ENCODE measurements around the gene HGFAC. TPM values are rescaled to one million over a fixed set of nuclear protein-coding genes. Genes with fewer than 3 reads are reported as not detected.
A peak's percentile ranks its signal among the peaks of the same experiment; 100 is the strongest.

The HGFAC gene
- polyA plus RNA-seq, 1 of the 3 experiments (the other 2 are of a cell fraction), result 0.43 TPM

DNA sequence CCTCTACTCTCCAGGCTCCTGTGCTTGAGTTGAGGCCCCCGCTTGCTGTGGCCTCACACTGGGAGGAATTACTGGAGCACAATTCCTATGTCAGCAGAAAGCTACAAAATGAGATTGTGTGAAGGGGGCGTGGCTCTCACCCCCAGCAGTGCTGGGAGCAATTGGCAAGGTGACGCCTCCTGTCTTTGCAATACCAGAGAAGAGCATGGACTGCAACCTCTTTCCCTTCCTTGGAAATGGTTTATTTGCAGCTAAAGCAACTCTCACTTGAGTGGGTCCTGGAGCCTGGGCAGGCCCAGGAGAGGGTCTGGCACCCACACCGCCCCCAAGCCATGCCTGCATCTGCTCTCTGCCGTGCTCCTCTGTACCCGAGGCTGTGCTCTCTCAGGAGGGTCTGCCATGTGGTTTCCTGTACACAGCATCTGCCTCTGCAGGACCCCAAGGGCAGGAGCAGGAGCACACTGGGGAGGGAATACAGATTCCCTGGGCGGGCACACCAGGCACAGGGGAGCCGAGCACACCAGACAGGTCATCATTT is 32.9 kb upstream of the HGFAC start:
- Histone ChIP-seq H3K9me2 (no peaks in the 10 kb centered on the region), H2AFZ (ENCODE audit: low read depth) (no peak overlapping the region), H3K4me2 (no peak overlapping the region), H3K27me3 (ENCODE audit: insufficient read depth) (no peaks in the 10 kb centered on the region), H3K4me1 (ENCODE audit: control insufficient read depth in 1 of 2, insufficient read depth in 2 of 2, low read depth in 1 of 2, low read length in 1 of 2) (peaks cover 0 to 12% of the 10 kb centered on the region in 2 experiments; a peak in 2 of 4 replicates), H4K20me1 (ENCODE audit: insufficient read depth) (0 out of 2 replicates have a peak, but pooled peaks cover 4% of the 10 kb centered on the region), H3F3A (replicated peaks; ENCODE audit: insufficient read depth) (no peaks in the 10 kb centered on the region), H3K36me3 (replicated peaks in 1 of 2; ENCODE audit: control insufficient read depth in 1 of 2, insufficient read depth in 2 of 2, low read length in 1 of 2) (peaks cover 0 to 5% of the 10 kb centered on the region in 2 experiments), H3K9ac (no peak overlapping the region), H3K4me3 (ENCODE audit: low read depth in 2 of 2, low read length in 1 of 2) (no peak overlapping the region), H3K9me3 (no peaks in the 10 kb centered on the region), H3K27ac (ENCODE audit: low read depth in 2 of 2, low read length in 1 of 2) (no peak overlapping the region), H3K79me2 (ENCODE audit: insufficient read depth) (0 out of 2 replicates have a peak, but pooled peaks cover 3% of the 10 kb centered on the region)
- DNase-seq, result peak; percentile 59
- ChIA-PET POLR2A (no interaction called here), CTCF (interaction anchor here (1.1 to 1.5 kb wide), 3 partner anchors 10 to 72 kb away, joined by 3 read pairs; no protein-coding TSS in a partner anchor)
- TF ChIP-seq NFIC (IDR thresholded peaks at IDR 0.05; ENCODE audit: borderline replicate concordance) (no peak), EP300 (IDR thresholded peaks at IDR 0.05; ENCODE audit: borderline replicate concordance in 1 of 2, low read depth in 1 of 2, low read length in 1 of 2) (no peak), ELF1 (IDR thresholded peaks at IDR 0.05) (no peak), YY1 (IDR thresholded peaks at IDR 0.05; ENCODE audit: low read depth) (no peak), MAX (IDR thresholded peaks at IDR 0.05; ENCODE audit: low read depth) (no peak), TEAD4 (IDR thresholded peaks at IDR 0.05; ENCODE audit: borderline replicate concordance, insufficient read depth) (no peak), TAF1 (IDR thresholded peaks at IDR 0.05; ENCODE audit: borderline replicate concordance, low read depth, low read length) (no peak), FOSL2 (IDR thresholded peaks at IDR 0.05; ENCODE audit: borderline replicate concordance, low read depth) (no peak)
- TF ChIP-seq, protein P1, sequence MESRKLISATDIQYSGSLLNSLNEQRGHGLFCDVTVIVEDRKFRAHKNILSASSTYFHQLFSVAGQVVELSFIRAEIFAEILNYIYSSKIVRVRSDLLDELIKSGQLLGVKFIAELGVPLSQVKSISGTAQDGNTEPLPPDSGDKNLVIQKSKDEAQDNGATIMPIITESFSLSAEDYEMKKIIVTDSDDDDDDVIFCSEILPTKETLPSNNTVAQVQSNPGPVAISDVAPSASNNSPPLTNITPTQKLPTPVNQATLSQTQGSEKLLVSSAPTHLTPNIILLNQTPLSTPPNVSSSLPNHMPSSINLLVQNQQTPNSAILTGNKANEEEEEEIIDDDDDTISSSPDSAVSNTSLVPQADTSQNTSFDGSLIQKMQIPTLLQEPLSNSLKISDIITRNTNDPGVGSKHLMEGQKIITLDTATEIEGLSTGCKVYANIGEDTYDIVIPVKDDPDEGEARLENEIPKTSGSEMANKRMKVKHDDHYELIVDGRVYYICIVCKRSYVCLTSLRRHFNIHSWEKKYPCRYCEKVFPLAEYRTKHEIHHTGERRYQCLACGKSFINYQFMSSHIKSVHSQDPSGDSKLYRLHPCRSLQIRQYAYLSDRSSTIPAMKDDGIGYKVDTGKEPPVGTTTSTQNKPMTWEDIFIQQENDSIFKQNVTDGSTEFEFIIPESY (IDR thresholded peaks at IDR 0.05; ENCODE audit: borderline replicate concordance, low read depth), result no peak
- TF ChIP-seq, protein P2, sequence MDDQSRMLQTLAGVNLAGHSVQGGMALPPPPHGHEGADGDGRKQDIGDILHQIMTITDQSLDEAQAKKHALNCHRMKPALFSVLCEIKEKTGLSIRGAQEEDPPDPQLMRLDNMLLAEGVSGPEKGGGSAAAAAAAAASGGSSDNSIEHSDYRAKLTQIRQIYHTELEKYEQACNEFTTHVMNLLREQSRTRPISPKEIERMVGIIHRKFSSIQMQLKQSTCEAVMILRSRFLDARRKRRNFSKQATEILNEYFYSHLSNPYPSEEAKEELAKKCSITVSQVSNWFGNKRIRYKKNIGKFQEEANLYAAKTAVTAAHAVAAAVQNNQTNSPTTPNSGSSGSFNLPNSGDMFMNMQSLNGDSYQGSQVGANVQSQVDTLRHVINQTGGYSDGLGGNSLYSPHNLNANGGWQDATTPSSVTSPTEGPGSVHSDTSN (IDR thresholded peaks at IDR 0.05), result no peak
- TF ChIP-seq, protein P3, sequence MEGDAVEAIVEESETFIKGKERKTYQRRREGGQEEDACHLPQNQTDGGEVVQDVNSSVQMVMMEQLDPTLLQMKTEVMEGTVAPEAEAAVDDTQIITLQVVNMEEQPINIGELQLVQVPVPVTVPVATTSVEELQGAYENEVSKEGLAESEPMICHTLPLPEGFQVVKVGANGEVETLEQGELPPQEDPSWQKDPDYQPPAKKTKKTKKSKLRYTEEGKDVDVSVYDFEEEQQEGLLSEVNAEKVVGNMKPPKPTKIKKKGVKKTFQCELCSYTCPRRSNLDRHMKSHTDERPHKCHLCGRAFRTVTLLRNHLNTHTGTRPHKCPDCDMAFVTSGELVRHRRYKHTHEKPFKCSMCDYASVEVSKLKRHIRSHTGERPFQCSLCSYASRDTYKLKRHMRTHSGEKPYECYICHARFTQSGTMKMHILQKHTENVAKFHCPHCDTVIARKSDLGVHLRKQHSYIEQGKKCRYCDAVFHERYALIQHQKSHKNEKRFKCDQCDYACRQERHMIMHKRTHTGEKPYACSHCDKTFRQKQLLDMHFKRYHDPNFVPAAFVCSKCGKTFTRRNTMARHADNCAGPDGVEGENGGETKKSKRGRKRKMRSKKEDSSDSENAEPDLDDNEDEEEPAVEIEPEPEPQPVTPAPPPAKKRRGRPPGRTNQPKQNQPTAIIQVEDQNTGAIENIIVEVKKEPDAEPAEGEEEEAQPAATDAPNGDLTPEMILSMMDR (IDR thresholded peaks at IDR 0.05), result no peak
- TF ChIP-seq, protein P4, sequence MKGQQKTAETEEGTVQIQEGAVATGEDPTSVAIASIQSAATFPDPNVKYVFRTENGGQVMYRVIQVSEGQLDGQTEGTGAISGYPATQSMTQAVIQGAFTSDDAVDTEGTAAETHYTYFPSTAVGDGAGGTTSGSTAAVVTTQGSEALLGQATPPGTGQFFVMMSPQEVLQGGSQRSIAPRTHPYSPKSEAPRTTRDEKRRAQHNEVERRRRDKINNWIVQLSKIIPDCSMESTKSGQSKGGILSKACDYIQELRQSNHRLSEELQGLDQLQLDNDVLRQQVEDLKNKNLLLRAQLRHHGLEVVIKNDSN (IDR thresholded peaks at IDR 0.05; ENCODE audit: borderline replicate concordance, low read depth), result no peak
- TF ChIP-seq, protein P5, sequence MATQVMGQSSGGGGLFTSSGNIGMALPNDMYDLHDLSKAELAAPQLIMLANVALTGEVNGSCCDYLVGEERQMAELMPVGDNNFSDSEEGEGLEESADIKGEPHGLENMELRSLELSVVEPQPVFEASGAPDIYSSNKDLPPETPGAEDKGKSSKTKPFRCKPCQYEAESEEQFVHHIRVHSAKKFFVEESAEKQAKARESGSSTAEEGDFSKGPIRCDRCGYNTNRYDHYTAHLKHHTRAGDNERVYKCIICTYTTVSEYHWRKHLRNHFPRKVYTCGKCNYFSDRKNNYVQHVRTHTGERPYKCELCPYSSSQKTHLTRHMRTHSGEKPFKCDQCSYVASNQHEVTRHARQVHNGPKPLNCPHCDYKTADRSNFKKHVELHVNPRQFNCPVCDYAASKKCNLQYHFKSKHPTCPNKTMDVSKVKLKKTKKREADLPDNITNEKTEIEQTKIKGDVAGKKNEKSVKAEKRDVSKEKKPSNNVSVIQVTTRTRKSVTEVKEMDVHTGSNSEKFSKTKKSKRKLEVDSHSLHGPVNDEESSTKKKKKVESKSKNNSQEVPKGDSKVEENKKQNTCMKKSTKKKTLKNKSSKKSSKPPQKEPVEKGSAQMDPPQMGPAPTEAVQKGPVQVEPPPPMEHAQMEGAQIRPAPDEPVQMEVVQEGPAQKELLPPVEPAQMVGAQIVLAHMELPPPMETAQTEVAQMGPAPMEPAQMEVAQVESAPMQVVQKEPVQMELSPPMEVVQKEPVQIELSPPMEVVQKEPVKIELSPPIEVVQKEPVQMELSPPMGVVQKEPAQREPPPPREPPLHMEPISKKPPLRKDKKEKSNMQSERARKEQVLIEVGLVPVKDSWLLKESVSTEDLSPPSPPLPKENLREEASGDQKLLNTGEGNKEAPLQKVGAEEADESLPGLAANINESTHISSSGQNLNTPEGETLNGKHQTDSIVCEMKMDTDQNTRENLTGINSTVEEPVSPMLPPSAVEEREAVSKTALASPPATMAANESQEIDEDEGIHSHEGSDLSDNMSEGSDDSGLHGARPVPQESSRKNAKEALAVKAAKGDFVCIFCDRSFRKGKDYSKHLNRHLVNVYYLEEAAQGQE (IDR thresholded peaks at IDR 0.05; ENCODE audit: low read depth, low read length), result no peak
- WGBS (ENCODE audit: low lambda C conversion rate), result 91% methylated on average over 5 of the region's 8 CpGs
